Measurements from ENCODE around the gene KMT5B.

KMT5B gene

DNA sequence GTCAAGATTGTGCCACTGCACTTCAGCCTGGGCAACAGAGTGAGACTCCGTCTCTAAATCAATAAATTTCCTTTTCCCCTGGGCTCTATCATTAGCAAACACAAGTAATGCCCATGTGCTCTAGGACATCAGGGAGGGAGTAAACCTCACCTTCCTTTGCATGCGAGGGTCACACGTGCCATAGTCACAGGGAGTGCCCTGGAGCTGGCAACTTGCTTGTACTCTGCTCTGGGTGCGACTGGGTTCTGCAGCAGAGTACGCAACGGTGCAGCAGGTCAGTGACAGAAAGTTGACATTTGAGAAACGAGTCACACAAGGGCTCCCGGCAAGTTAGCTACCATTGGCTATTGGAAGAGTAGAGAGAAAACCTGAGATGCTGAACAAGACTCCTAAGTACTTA lies 59.4 kb downstream of the KMT5B start:
- no peak for TF ChIP-seq POLR2A (IDR thresholded peaks at IDR 0.05; ENCODE audit: low read depth, low read length)
- DNase-seq (ENCODE audit: insufficient read length, low spot score) (no peak), FAIRE-seq (no peak)

DNA sequence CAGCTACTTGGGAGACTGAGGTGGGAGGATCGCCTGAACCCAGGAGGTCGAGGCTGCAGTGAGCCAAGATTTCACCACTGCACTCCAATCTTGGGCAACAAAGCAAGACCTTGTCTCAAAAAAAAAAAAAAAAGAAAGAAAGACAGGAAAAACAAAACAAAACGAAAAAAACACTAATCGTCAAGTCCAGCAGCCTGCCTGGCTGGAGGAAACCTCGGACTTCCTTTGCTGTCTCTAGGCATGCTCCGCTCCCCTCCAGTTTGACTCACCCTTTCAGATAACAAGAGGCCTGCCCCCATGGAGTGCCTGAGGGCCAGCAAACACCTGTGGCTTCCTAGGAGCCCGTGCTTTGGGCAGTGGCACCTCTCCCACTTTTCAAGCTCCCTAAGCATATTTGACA lies 63.1 kb downstream of the KMT5B start:
- DNase-seq (ENCODE audit: insufficient read length, low spot score) = peak; percentile 52
- no peak for TF ChIP-seq POLR2A (IDR thresholded peaks at IDR 0.05; ENCODE audit: low read depth, low read length)
- FAIRE-seq = no peak

DNA sequence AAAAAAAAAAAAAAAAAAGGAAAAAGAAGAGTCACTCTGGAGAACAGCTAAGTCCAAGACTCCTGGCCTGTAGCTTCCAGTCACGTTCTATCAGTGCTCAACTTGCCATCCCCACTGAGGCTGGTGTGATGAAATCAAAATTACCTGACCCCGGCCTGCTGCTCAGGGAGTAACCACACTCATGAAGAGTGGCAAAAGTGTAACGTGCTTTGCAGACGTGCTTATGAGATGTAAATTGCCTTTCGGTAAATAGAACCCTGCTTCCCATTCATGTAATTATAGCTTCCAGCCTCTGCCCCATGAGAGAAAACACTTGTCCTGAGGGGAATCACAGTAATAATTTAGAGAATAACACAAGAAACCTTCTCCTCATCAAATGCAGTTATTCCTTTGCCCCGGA lies 63.7 kb downstream of the KMT5B start:
- TF ChIP-seq POLR2A (IDR thresholded peaks at IDR 0.05; ENCODE audit: low read depth, low read length) = no peak
- FAIRE-seq (no peak), DNase-seq (ENCODE audit: insufficient read length, low spot score) (no peak)

DNA sequence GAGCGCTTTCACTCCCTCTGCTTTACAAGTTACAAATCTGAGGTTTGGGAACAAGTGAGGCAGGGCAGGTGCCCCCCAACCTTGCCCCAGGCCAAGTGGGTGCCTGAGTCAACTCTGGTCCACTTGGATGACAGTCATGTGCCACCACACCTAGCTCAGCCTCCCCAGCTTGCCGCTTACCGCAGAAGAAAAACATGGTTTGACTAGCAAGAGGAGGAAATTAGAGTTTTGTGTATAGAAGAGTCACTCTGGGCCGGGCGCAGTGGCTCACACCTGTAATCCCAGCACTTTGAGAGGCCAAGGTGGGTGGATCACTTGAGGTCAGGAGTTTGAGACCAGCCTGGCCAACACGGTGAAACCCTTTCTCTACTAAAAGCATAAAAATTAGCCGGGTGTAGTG lies 64.2 kb downstream of the KMT5B start:
- TF ChIP-seq POLR2A (IDR thresholded peaks at IDR 0.05; ENCODE audit: low read depth, low read length) = no peak
- FAIRE-seq (no peak), DNase-seq (ENCODE audit: insufficient read length, low spot score) (no peak)

DNA sequence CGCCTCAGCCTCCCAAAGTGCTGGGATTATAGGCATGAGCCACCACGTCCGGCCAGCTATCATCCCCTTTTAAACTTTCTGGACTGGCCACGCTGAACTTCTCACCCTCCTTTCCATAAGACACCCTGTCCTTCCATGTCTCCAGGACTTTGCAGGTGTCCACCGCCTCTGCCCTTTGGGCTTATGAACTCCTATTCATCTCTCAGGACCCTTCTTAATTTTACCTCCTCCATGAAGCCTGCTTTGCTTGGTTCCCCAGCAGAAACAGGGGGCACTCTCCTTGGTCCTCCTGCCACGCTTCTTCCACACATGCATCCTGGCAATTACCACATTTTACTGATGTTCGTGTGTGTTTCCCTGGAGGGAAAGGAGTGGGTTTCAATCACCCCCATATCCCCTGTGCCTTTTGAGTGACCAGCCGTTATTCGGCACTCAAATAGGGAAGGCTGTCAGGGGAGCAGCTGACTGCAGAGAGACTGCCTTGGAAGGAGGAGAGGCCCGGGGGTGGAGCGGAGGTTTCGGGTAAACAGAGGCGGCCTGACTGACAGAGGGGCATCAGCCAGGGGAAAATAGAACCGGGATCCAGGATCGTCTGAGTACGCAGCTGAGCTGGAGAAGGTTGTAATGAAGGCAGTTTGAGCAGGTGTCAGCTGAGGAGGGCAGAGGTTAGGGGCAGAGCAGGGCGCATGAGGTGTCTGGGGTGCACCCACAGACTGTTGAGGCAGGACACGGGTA lies 64.9 kb downstream of the KMT5B start:
- FAIRE-seq = no peak
- no peak for TF ChIP-seq POLR2A (IDR thresholded peaks at IDR 0.05; ENCODE audit: low read depth, low read length)
- DNase-seq (ENCODE audit: insufficient read length, low spot score) = no peak

DNA sequence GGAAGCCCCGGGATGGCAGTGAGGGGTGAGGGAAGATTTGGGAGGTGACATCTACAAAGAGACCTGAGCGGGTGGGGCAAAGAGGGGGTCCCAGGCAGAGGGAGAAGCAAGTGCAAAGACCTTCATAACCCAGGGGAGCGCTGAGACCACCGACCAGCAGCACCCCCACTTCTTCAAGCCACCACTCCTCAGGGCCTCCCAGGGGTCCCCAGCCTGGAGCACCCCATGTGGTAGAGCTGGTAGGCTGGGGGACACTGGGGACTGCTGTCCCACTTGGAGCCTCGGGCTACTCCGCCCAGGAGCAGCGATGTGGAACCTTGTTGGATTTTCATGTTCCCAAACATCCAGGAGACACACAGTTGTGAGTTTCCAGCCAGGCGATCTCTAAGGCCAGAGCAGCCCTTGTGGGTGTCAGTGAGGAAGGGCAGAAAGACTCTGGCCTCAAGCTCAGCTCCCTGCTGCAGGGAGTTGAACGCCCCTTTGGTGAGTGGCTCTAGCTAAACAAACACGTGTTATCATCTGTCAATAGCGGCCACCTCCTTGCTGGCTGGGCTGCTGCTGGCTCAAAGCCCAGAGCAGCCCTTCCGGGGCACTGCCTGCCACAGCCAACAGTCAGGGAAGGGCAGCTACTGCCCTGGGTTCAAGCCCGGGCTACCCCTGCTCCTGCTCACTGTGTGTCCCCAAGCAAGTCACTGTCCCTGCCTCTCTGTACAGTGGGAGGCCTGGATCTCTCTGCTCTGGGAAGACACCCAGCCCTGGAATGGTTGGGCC lies 66.2 kb downstream of the KMT5B start:
- no peak for TF ChIP-seq POLR2A (IDR thresholded peaks at IDR 0.05; ENCODE audit: low read depth, low read length)
- DNase-seq (ENCODE audit: insufficient read length, low spot score) (peak; percentile 78), FAIRE-seq (no peak)

DNA sequence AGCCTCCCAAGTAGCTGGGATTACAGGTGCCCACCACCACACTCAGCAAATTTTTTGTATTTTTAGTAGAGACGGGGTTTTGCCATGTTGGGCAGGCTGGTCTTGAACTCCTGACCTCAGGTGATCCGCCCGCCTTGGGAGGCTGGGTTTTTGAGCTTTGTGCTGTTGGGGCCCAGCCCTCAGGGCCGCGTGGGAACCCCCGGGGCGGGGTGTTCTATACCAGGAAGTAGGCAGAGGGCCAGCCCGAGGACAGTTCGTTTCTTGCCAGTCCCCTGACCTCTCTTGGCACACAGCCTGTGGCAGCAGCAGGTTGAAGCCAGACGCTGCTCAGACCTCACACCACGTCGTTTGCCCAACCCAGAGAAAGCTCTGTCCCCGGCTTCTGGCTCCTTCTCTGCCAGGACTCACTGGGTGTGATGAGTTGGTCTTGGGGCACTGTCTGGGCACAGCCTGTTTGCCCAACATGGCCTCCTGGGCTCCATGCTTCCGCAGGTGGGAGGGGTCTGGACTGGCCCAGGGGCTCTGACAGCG lies 67.0 kb downstream of the KMT5B start:
- TF ChIP-seq POLR2A (IDR thresholded peaks at IDR 0.05; ENCODE audit: low read depth, low read length) = no peak
- no peak for DNase-seq (ENCODE audit: insufficient read length, low spot score)
- FAIRE-seq = no peak

DNA sequence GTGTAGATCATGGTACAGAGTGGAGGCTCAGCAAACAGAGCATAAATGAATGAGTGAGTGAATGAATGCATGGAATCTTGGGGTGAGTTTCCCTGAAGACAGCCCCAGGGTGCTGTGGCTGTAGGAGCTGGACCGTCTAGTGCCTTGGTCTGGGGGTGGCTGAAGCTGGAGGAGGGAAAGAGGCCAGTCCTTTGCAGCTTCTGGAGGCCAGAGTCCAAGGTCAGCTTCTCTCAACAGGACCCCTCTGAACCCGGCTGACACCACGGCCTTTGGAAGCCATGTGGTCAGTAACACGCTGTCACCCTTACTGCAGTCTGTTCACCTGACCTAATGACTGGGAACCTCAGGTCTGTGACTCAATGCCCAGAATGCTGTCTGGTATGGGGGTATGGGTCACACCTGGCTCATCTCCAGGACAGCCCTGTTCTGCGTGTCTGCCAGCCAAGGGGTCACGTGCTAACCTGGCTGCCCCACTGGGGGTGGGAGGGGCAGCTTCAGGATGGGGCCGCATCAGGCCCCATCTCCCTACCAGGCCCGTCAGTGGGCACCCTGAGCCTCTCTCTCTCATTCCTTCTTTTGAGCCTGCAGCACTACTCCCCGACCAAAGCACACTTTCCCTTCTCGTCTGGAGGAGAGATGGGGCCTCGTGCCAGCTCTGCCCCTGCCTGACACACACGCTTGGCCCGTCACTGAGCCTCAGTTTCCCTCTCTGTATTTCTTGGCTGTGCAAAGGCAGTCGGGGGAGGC lies 67.8 kb downstream of the KMT5B start:
- FAIRE-seq (no peak), DNase-seq (ENCODE audit: insufficient read length, low spot score) (peak; percentile 47)
- TF ChIP-seq POLR2A (IDR thresholded peaks at IDR 0.05; ENCODE audit: low read depth, low read length) = no peak

DNA sequence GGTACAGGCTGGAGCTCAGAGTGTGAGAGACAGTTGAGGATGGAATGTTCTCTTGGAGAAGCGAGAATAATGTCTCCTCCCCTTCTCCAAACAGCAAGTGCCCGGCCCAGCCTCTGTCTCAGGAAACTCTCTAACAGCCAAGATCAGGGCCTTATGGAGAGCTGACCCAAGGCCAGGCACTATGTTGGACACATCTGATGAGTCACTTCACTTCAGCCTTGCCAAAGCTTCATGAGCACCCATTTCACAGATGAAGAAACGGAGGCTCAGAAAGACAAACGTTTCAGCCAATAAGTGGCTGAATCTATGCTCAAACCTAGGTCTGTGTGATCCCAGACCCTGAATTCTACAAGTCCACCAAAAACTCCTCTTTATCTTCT lies 69.8 kb downstream of the KMT5B start:
- TF ChIP-seq POLR2A (IDR thresholded peaks at IDR 0.05; ENCODE audit: low read depth, low read length) = no peak
- FAIRE-seq = no peak
- DNase-seq (ENCODE audit: insufficient read length, low spot score) = no peak

DNA sequence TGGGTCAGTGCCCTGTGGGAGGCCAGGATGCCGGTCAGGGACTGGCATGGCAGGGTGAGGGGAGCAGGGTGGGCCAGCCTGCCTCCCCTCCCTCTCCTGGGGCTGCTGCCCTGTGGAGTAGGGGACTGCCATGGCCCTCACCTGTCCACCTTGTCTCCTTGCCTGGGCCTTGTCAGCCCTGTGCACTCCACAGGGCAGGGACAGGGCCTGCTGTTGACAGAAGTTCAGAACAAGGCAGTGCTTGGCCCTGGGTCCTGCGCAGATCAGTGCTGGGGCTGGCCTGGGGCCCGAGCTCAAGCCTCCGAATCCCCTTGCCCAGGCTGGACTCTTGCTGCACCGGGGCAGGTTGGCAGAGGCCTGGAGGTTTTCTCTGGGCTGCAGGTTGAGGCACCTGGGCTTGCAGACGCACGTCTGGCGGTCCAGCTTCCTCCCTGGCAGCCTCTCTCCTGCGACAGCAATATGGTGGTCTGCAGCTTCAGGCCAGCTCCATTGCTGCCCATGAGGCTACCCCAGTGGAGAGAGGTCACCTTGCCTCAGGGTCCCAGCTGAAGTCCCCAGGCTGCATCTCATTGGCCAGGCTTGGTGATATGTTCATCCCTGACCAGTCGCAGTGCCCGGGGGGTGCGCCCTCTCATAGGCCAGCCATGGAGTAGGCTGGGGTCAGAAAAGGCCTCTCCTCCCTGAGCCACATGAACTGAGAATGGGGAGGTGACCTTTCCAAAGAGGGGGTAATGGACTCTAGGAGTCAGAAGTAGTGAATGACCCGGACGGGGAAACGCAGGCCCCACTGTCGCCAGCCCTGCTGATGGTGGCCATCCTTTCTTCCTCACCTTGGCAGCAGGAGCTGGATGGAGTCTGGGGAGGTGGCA lies 70.4 kb downstream of the KMT5B start:
- no peak for FAIRE-seq
- no peak for TF ChIP-seq POLR2A (IDR thresholded peaks at IDR 0.05; ENCODE audit: low read depth, low read length)

DNA sequence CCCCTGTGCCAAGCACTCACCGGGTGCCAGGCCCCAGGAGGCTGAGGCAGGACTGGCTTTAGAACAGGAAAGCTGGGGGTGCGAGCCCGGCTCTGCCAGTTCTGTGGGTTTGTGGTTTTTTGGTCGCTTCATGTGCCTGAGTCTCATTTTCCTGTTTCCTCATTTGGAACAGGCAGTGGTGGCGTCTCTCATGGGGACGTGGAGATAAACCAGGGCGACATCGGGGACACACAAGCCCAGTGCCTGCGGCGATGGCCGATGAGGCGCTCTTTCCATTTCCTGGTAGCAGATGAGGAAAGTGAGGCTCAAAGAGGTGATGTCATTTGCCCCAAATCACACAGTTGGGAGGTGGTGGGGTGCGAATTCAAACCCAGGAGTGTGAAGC lies 71.1 kb downstream of the KMT5B start:
- FAIRE-seq (no peak), DNase-seq (ENCODE audit: insufficient read length, low spot score) (no peak)
- TF ChIP-seq POLR2A (IDR thresholded peaks at IDR 0.05; ENCODE audit: low read depth, low read length) = no peak

More for the DNA sequence above, 70.4 kb downstream of the KMT5B start:
- DNase-seq (ENCODE audit: insufficient read length, low spot score) = no peak

DNA sequence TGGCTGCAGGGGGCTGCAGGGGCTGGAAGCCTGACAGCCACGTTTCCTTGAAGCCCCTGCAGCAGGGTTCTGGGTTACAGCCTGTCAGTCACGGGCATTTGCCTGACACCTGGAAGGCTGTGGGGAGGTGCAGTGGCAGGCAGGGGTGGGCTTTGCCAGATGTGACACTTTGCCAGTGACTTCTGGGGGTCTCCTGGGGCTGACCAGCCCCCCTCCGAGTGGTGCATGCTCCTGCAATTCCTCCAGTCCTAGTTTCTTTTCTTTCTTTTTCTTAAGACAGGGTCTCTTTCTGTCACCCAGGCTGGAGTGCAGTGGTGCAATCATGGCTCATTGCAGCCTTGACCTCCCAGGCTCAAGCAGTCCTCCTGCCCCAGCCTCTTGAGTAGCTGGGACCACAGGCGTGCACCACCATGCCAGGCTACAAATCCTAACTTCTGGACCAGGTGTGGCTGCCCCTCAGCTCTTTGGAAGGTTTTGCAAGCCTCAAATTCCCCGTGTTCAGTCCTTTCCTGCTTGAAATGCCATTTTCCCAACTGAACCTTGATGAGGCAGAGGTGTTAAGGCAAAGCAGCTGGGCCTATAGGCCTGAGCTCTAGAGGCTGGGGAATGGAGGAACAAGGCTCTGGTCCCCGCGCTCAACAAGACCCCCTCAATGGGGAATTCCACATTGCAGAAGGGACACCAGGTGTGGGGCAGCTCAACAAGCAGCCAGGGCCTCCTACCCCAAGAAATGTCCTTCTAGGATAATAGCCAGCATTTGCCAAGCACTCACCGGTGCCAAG lies 71.7 kb downstream of the KMT5B start:
- FAIRE-seq = no peak
- DNase-seq (ENCODE audit: insufficient read length, low spot score) = no peak
- no peak for TF ChIP-seq POLR2A (IDR thresholded peaks at IDR 0.05; ENCODE audit: low read depth, low read length)
